ENCODE measurements around the gene BEND3.

GRCh38 chr6:107114213-107114925 is 946 bp downstream of the BEND3 start:
- TF ChIP-seq CTCF (IDR thresholded peaks at IDR 0.05): peak; percentile 95 to 99 (median 97)
- TF ChIP-seq POLR2A (IDR thresholded peaks at IDR 0.05): no peak
- TF ChIP-seq EP300 (IDR thresholded peaks at IDR 0.05): peak in 1 of 2 donors; percentile 21
